Esophagus squamous epithelium (tissue), 5 donors: ENCODE measurements around the gene SPNS2. TPM values are rescaled to one million over a fixed set of nuclear protein-coding genes. Genes with fewer than 3 reads are reported as not detected.
A peak's percentile ranks its signal among the peaks of the same experiment; 100 is the strongest.

Source experiments
- DNase-seq: peaks from one replicate; lab custom pipeline; 2025; lab: John Stamatoyannopoulos, UW
- H3K27ac ChIP-seq, 4 donors: fragments of 200-600 bp; sonication (generic); one replicate each; pipeline ENCODE4 v1.5.1; 2016 to 2019; ENCODE audit warnings: mild to moderate bottlenecking in 1 of 4
- H3K27me3 ChIP-seq, 4 donors: fragments of 200-600 bp; sonication (generic); 1 replicate in 3 of 4; 2 replicates in 1 of 4; pipeline versions ENCODE4 v1.5.1 to v1.6.0; 2017 to 2021; ENCODE audit warnings: antibody characterized with exemption in 1 of 4
- H3K36me3 ChIP-seq, 3 donors: fragments of 200-600 bp; sonication (generic); one replicate each; pipeline ENCODE4 v1.5.1; 2016 to 2019
- H3K4me1 ChIP-seq, 3 donors: fragments of 200-600 bp; sonication (generic); one replicate each; pipeline ENCODE4 v1.5.1; 2017 to 2019
- H3K4me3 ChIP-seq, 4 donors: fragments of 200-600 bp; sonication (generic); 1 replicate in 3 of 4; 2 replicates in 1 of 4; pipeline ENCODE4 v1.5.1; 2016 to 2019; ENCODE audit warnings: mild to moderate bottlenecking in 2 of 4, moderate library complexity in 1 of 4
- H3K9me3 ChIP-seq, 3 donors: fragments of 200-600 bp; sonication (generic); one replicate each; pipeline ENCODE4 v1.5.1; 2016 to 2019
- POLR2A ChIP-seq, 4 donors: fragments of 450-650 bp; IDR thresholded peaks; one replicate each; pipeline ENCODE4 v1.6.1; 2017; ENCODE audit warnings: antibody characterized with exemption in 4 of 4, mild to moderate bottlenecking in 4 of 4, moderate library complexity in 3 of 4
- WGBS, 2 donors: methylation state at CpG; one replicate each; pipeline ENCODE4 v1.1.5; 2018; 5-methylcytosine and 5-hydroxymethylcytosine counted together
- intact Hi-C: fragments of 100-400 bp; cut with DNase I; formaldehyde crosslinking; loops from one replicate; pipeline ENCODE4 v1.15.0; 2022
- total RNA-seq, 4 donors: library from RNA; depleted of rRNA; stranded (reverse); fragments of >200 nt; gene quantifications; one replicate each; pipeline ENCODE4 v1.1.0, GENCODE V29; 2016
- TF ChIP-seq, protein P1 (sequence below), 6 experiments: fragments of 450-650 bp in 4 of 6; fragments of 200-600 bp in 2 of 6; sonication (generic) in 2 of 6; IDR thresholded peaks; one replicate each; pipeline ENCODE4 v1.5.1; 2016 to 2019; ENCODE audit warnings: antibody characterized with exemption in 6 of 6, mild to moderate bottlenecking in 4 of 6, moderate library complexity in 4 of 6
- donor health status: DM: yes; HTN: yes; CAD: no.

SPNS2 gene
- total RNA-seq, 4 donors from 2014 or later = 36.8 to 66.6 (median 47.6) TPM

DNA sequence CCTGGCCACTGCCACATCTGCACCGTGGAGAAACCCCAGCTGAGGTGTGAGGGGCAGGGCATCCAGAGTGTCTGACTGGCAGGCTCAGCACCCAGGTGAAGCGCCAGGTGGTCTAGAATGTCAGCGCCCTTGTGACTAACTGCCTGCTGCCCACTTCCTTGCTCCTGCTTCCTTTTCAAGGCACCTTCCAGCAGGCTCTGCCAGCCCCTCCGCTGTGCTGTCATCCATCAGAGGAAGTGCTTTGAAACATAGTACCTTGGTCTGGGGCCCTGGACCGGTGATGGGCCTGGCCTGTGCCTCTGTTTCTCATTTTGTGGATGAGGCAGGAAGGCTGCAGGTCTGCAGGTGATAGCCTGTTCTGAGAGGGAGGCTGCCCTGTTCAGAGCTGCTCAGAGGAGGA lies 5.5 kb downstream of the SPNS2 start:
- intact Hi-C loops = no loop called here
- Histone ChIP-seq H3K4me3 (peak overlapping the region in 1 of 4 donors; percentile 2), H3K27ac (peak overlapping the region; percentile 17 to 66 (median 64)), H3K9me3 (no peaks in the 10 kb centered on the region), H3K36me3 (no peaks in the 10 kb centered on the region), H3K4me1 (peaks cover 20 to 91% (median 40%) of the 10 kb centered on the region in 3 donors), H3K27me3 (peaks cover 0 to 57% (median 2%) of the 10 kb centered on the region in 4 donors)
- DNase-seq = no peak
- no peak for TF ChIP-seq POLR2A (IDR thresholded peaks at IDR 0.05)
- TF ChIP-seq, protein P1, sequence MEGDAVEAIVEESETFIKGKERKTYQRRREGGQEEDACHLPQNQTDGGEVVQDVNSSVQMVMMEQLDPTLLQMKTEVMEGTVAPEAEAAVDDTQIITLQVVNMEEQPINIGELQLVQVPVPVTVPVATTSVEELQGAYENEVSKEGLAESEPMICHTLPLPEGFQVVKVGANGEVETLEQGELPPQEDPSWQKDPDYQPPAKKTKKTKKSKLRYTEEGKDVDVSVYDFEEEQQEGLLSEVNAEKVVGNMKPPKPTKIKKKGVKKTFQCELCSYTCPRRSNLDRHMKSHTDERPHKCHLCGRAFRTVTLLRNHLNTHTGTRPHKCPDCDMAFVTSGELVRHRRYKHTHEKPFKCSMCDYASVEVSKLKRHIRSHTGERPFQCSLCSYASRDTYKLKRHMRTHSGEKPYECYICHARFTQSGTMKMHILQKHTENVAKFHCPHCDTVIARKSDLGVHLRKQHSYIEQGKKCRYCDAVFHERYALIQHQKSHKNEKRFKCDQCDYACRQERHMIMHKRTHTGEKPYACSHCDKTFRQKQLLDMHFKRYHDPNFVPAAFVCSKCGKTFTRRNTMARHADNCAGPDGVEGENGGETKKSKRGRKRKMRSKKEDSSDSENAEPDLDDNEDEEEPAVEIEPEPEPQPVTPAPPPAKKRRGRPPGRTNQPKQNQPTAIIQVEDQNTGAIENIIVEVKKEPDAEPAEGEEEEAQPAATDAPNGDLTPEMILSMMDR (IDR thresholded peaks at IDR 0.05) = no peak
- WGBS, 2 donors = 39 to 56% methylated on average over 3 to 4 of the region's 5 CpGs

DNA sequence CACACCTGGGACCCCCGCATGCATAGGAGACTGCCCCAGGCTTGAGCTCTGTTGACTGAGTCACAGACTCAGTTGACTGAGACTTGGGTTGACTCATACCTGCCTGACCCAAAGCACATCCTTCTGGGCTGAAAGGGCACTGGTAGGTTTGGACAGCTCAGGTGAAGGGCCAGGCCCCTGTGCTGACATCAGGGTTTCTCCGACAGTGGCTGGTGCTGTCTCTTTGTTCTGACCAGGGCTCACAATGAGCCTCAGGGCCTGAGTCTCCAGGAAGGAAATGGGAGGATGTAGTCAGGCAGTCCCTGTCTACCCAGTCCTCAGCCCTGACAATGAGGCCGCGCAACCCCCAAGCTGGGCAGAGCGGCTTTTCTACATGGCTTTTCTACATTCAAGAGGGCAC lies 6.5 kb downstream of the SPNS2 start:
- peak overlapping the region; percentile 41 to 66 (median 64) for H3K27ac ChIP-seq
- H3K36me3 ChIP-seq = no peaks in the 10 kb centered on the region
- intact Hi-C loops = no loop called here
- WGBS, 2 donors = 92% methylated on average over 2 of the region's 5 CpGs; no CpG with 5 or more reads in 1 of the 2 donors
- DNase-seq = no peak
- no peaks in the 10 kb centered on the region for H3K9me3 ChIP-seq
- H3K4me1 ChIP-seq = peaks cover 18 to 91% (median 36%) of the 10 kb centered on the region in 3 donors
- H3K4me3 ChIP-seq = peak overlapping the region in 2 of 4 donors; percentile 2 to 5
- TF ChIP-seq, protein P1 (IDR thresholded peaks at IDR 0.05) = no peak
- no peak for TF ChIP-seq POLR2A (IDR thresholded peaks at IDR 0.05)
- H3K27me3 ChIP-seq = peaks cover 0 to 47% (median 2%) of the 10 kb centered on the region in 4 donors

DNA sequence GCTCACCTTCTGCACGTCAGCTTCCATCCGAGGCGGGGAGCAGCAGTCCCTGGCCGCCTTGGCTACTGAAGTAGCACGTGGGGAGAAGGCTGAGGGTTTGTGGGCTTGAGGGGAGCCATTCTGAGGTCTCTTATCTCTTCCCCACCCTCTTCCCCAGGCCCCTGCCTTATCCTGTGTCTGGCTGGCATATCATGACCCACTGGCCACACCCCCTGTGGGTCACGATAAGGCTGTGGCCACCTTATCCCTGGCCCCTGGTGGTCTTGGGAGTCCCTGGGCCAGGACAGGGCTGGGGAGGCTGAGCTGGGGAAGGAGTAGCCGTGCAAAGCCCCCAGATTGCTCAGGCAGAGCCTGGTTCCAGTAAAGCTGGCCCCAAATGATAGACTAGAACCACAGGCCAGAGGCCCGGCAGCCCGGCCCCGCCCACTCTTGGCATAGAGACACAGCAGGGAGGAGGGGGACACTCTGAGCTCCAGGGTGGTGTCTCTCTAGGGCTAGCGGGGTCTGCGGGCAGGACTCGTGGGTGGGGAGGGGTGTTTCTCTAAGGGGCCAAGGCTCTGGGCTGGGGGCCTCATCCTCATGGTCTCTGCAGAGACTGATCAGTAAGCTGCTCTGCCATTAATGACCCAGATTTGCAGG lies 7.6 kb downstream of the SPNS2 start:
- TF ChIP-seq POLR2A (IDR thresholded peaks at IDR 0.05) = no peak
- TF ChIP-seq, protein P1 (IDR thresholded peaks at IDR 0.05) = no peak
- Histone ChIP-seq H3K27me3 (peaks cover 0 to 36% (median 0%) of the 10 kb centered on the region in 4 donors), H3K36me3 (no peaks in the 10 kb centered on the region), H3K27ac (peak overlapping the region in 3 of 4 donors; percentile 64 to 66 (median 65)), H3K4me3 (no peak overlapping the region), H3K4me1 (peaks cover 17 to 93% (median 32%) of the 10 kb centered on the region in 3 donors), H3K9me3 (no peaks in the 10 kb centered on the region)
- WGBS, 2 donors = 50 to 70% methylated on average over 2 to 9 of the region's 13 CpGs
- intact Hi-C loops = no loop called here
- no peak for DNase-seq

GRCh38 chr17:4506892-4507291 lies 8.2 kb downstream of the SPNS2 start:
- 40 to 73% methylated on average over 2 of the region's 8 CpGs for WGBS, 2 donors

More at GRCh38 chr17:4506892-4507291, 8.2 kb downstream of the SPNS2 start:
- peaks cover 17 to 99% (median 32%) of the 10 kb centered on the region in 3 donors for H3K4me1 ChIP-seq
- H3K36me3 ChIP-seq = no peaks in the 10 kb centered on the region
- no peak overlapping the region for H3K4me3 ChIP-seq
- no peak for TF ChIP-seq POLR2A (IDR thresholded peaks at IDR 0.05)
- TF ChIP-seq, protein P1 (IDR thresholded peaks at IDR 0.05) = no peak
- H3K9me3 ChIP-seq = no peaks in the 10 kb centered on the region
- intact Hi-C loops = no loop called here
- peaks cover 0 to 30% (median 0%) of the 10 kb centered on the region in 4 donors for H3K27me3 ChIP-seq
- H3K27ac ChIP-seq = peak overlapping the region in 3 of 4 donors; percentile 65 to 81 (median 66)
- DNase-seq = no peak
